ENCODE data around the gene PLXNA4.

Gene PLXNA4

GRCh38 chr7:132075515-132075914, 500.8 kb downstream of the PLXNA4 start:
- no peak for DNase-seq

GRCh38 chr7:132073920-132074589, 502.2 kb downstream of the PLXNA4 start:
- no peak for DNase-seq
